ENCODE data around the gene HMGN4. TPM values are rescaled to one million over a fixed set of nuclear protein-coding genes. Genes with fewer than 3 reads are reported as not detected.
"Not testable (repeated sequence)": the region's sequence is repeated elsewhere in the genome, so short reads cannot be mapped to it uniquely, and the experiment has no call there.

The HMGN4 gene
- total RNA-seq, 1 donor from 2014 or later = 58.4 TPM

DNA sequence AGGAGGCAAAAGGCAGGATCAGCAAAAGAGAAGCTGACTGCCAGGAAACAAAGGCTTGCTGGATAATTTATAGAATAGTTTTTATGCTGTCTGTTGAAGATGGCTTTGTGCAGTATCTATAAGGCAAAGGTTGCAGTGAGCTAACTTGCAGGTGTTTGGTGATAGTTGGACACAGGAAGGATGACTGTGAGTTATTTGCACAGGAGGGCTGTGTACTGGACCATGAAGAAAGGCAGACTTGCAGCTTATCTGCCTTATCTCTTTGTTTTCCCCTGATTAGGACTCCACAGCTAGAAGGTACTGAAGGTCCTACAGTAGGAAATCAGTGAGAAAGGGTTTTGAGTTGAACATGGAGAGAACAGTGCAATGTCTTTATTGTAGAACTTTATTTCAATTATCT, 36.0 kb upstream of the HMGN4 start:
- DNase-seq (ENCODE audit: extremely low spot score in 2 of 2) = no peak
- TF ChIP-seq POLR2AphosphoS5 (IDR thresholded peaks at IDR 0.05; ENCODE audit: insufficient read depth in 1 of 2, low read depth in 1 of 2) (no peak), POLR2A (IDR thresholded peaks at IDR 0.05) (no peak)
- TF ChIP-seq, protein P1, sequence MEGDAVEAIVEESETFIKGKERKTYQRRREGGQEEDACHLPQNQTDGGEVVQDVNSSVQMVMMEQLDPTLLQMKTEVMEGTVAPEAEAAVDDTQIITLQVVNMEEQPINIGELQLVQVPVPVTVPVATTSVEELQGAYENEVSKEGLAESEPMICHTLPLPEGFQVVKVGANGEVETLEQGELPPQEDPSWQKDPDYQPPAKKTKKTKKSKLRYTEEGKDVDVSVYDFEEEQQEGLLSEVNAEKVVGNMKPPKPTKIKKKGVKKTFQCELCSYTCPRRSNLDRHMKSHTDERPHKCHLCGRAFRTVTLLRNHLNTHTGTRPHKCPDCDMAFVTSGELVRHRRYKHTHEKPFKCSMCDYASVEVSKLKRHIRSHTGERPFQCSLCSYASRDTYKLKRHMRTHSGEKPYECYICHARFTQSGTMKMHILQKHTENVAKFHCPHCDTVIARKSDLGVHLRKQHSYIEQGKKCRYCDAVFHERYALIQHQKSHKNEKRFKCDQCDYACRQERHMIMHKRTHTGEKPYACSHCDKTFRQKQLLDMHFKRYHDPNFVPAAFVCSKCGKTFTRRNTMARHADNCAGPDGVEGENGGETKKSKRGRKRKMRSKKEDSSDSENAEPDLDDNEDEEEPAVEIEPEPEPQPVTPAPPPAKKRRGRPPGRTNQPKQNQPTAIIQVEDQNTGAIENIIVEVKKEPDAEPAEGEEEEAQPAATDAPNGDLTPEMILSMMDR (IDR thresholded peaks at IDR 0.05) = no peak
- H3K4me1 ChIP-seq = peaks cover 8% of the 10 kb centered on the region
- no peak overlapping the region for H3K27ac ChIP-seq
- H3K27me3 ChIP-seq = no peaks in the 10 kb centered on the region
- no peaks in the 10 kb centered on the region for H3K9me3 ChIP-seq
- peak overlapping the region in 1 of 2 donors; percentile 20 for H3K4me3 ChIP-seq
- no peaks in the 10 kb centered on the region for H3K36me3 ChIP-seq
- intact Hi-C loops (cut with DNase I) = no loop called here

DNA sequence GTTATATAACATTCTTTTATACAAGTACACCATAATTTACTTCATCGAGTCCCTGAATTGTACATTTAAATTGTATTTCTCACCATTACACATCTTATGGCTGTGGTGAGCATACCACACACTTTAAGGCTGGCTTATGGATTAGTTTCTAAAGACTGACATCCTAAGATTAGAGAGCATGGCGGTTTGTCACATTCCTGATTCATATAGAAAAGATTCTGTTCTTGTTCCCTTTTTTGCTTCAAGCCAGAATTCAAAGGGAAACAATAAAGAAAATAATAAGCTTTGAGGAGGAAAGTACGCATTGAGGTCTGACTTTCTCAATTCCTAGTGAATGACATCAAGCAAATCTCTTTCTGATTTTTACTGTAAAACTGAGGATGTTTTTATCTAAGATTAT, 35.5 kb upstream of the HMGN4 start:
- TF ChIP-seq POLR2AphosphoS5 (IDR thresholded peaks at IDR 0.05; ENCODE audit: insufficient read depth in 1 of 2, low read depth in 1 of 2) = no peak
- TF ChIP-seq, protein P1 (IDR thresholded peaks at IDR 0.05) = no peak
- TF ChIP-seq POLR2A (IDR thresholded peaks at IDR 0.05) = no peak
- no peak for DNase-seq (ENCODE audit: extremely low spot score in 2 of 2)
- Histone ChIP-seq H3K27me3 (no peaks in the 10 kb centered on the region), H3K27ac (no peak overlapping the region), H3K9me3 (no peaks in the 10 kb centered on the region), H3K4me1 (peaks cover 8% of the 10 kb centered on the region), H3K4me3 (no peak overlapping the region), H3K36me3 (no peaks in the 10 kb centered on the region)
- intact Hi-C loops (cut with DNase I) = no loop called here

DNA sequence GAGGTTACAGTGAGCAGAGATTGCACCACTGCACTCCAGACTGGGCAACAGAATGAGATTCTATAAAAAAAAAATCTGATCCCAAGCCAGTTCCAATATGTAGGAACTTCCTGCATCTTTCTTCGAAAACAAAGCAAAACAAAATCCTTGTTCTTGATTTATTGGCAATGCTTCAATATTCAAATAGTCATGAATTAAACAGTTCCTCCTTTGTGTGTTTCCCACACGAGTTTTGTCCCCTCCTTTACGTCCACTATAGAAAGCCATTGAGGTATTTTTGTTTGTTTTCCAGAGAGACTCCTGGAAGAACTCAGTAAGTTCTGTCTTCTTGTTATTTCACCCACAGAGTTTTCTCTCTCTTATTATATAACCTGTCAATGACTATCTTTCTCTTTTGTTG, 30.5 kb upstream of the HMGN4 start:
- Histone ChIP-seq H3K4me3 (no peak overlapping the region), H3K36me3 (no peaks in the 10 kb centered on the region), H3K27ac (no peak overlapping the region), H3K27me3 (no peaks in the 10 kb centered on the region), H3K4me1 (no peaks in the 10 kb centered on the region), H3K9me3 (no peaks in the 10 kb centered on the region)
- intact Hi-C loops (cut with DNase I) = no loop called here
- TF ChIP-seq POLR2A (IDR thresholded peaks at IDR 0.05) = no peak
- TF ChIP-seq POLR2AphosphoS5 (IDR thresholded peaks at IDR 0.05; ENCODE audit: insufficient read depth in 1 of 2, low read depth in 1 of 2) = no peak
- TF ChIP-seq, protein P1 (IDR thresholded peaks at IDR 0.05) = no peak
- DNase-seq (ENCODE audit: extremely low spot score in 2 of 2) = no peak

DNA sequence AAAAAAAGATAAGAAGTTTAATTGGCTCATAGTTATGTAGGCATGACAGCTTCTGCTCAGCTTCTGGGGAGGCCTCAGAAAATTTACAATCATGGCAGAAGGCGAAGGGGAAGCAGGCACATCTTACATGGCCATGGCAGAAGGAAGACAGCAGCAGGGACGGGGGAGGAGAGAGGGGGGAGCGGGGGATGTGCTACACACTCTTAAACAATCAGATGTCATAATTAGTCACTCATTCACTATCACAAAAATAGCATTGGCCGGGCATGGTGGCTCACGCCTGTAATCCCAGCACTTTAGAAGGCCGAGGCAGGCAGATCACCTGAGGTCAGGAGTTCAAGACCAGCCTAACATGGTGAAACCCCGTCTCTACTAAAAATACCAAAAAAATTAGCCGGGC, 27.1 kb upstream of the HMGN4 start:
- H3K4me3 ChIP-seq = not testable (repeated sequence)

DNA sequence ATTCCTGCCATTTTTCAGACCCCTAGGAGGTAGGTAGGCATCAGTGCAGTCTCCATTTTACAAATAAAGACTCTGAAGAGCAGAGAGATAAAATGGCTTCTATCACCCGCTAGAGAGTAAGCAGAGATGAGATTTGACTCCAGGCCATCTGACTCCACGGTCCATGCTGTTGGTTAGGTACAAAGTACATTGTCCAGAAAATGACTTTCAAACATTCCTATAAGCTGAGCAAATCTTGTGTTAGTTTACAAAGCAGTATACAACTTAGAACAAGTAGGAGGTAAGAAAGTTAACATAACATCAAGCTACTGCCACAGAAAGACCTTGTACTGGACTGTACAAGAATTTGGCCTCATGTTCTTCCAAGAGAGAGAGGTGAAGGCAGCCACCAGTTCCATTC, 23.2 kb upstream of the HMGN4 start:
- Histone ChIP-seq H3K36me3 (no peaks in the 10 kb centered on the region), H3K9me3 (no peaks in the 10 kb centered on the region), H3K4me1 (no peaks in the 10 kb centered on the region), H3K27ac (no peak overlapping the region), H3K27me3 (no peaks in the 10 kb centered on the region), H3K4me3 (no peak overlapping the region)
- DNase-seq (ENCODE audit: extremely low spot score in 2 of 2) = no peak
- TF ChIP-seq POLR2AphosphoS5 (IDR thresholded peaks at IDR 0.05; ENCODE audit: insufficient read depth in 1 of 2, low read depth in 1 of 2) = no peak
- no peak for TF ChIP-seq POLR2A (IDR thresholded peaks at IDR 0.05)
- TF ChIP-seq, protein P1 (IDR thresholded peaks at IDR 0.05) = no peak
- intact Hi-C loops (cut with DNase I) = no loop called here

More for the DNA sequence above, 27.1 kb upstream of the HMGN4 start:
- DNase-seq (ENCODE audit: extremely low spot score in 2 of 2); intact Hi-C loops (cut with DNase I); H3K9me3 ChIP-seq; H3K36me3 ChIP-seq; H3K4me1 ChIP-seq; H3K27me3 ChIP-seq; H3K27ac ChIP-seq: not testable (repeated sequence)

All from vagina (tissue), 2 donors.